Esophagus muscularis mucosa (tissue), 4 donors: ENCODE results near the gene PLIN1.

Experiments used
- CTCF ChIP-seq, 3 experiments: fragments of 200-600 bp in 2 of 3; fragments of 450-650 bp in 1 of 3; sonication (generic) in 2 of 3; IDR thresholded peaks; one replicate each; pipeline ENCODE4 v1.5.1; 2017 to 2019; ENCODE audit warnings: antibody characterized with exemption in 3 of 3, mild to moderate bottlenecking in 2 of 3, moderate library complexity in 1 of 3
- EP300 ChIP-seq: sonication (generic); formaldehyde crosslinking; IDR thresholded peaks from one replicate; pipeline ENCODE4 v1.6.1; 2017; ENCODE audit warnings: antibody characterized with exemption
- POLR2A ChIP-seq: fragments of 450-650 bp; IDR thresholded peaks from one replicate; pipeline ENCODE4 v1.6.1; 2017; ENCODE audit warnings: antibody characterized with exemption, moderate library complexity, mild to moderate bottlenecking, low read depth
- POLR2AphosphoS5 ChIP-seq, 2 donors: sonication (generic); formaldehyde crosslinking; IDR thresholded peaks; one replicate each; pipeline ENCODE4 v1.6.1; 2017; ENCODE audit warnings: antibody characterized with exemption in 2 of 2

GRCh38 chr15:89653578-89653977 lies 25.6 kb downstream of the PLIN1 start:
- no peak for TF ChIP-seq CTCF (IDR thresholded peaks at IDR 0.05)
- no peak for TF ChIP-seq POLR2A
- TF ChIP-seq POLR2AphosphoS5 (IDR thresholded peaks at IDR 0.05): no peak
- TF ChIP-seq EP300: no peak
